GM12891 (cell line): ENCODE measurements around the gene TBC1D32.

Source experiments
- POLR2A ChIP-seq: IDR thresholded peaks from 2 replicates; pipeline ENCODE4 v1.6.1; 2011; ENCODE audit warnings: low read depth, low read length, control low read depth
- POLR2AphosphoS5 ChIP-seq: IDR thresholded peaks from 2 replicates; pipeline ENCODE4 v1.6.1; 2011; ENCODE audit warnings: low read depth, low read length, control low read depth
- SPI1 ChIP-seq: IDR thresholded peaks from 2 replicates; pipeline ENCODE4 v1.6.1; 2011; ENCODE audit warnings: low read depth, low read length, control low read depth
- TAF1 ChIP-seq: IDR thresholded peaks from 2 replicates; pipeline ENCODE4 v1.6.1; 2011; ENCODE audit warnings: low read depth, low read length, control low read depth

- TF ChIP-seq POLR2A (no peak), POLR2AphosphoS5 (no peak), TAF1 (no peak), SPI1 (no peak)
Observed at GRCh38 chr6:121110733-121111132, 223.5 kb downstream of the TBC1D32 start.
